Body of pancreas (tissue), 4 donors: ENCODE measurements around the gene RAI1.

Experiments
- POLR2A ChIP-seq, 3 donors: fragments of 450-650 bp; IDR thresholded peaks; one replicate each; pipeline ENCODE4 v1.6.1; 2016; ENCODE audit warnings: antibody characterized with exemption in 3 of 3, mild to moderate bottlenecking in 2 of 3
- TF ChIP-seq, protein P1 (sequence below), 7 experiments: fragments of 450-650 bp in 4 of 7; fragments of 200-600 bp in 3 of 7; sonication (generic) in 3 of 7; IDR thresholded peaks; one replicate each; pipeline ENCODE4 v1.5.1; 2016 to 2019; ENCODE audit warnings: antibody characterized with exemption in 7 of 7

DNA sequence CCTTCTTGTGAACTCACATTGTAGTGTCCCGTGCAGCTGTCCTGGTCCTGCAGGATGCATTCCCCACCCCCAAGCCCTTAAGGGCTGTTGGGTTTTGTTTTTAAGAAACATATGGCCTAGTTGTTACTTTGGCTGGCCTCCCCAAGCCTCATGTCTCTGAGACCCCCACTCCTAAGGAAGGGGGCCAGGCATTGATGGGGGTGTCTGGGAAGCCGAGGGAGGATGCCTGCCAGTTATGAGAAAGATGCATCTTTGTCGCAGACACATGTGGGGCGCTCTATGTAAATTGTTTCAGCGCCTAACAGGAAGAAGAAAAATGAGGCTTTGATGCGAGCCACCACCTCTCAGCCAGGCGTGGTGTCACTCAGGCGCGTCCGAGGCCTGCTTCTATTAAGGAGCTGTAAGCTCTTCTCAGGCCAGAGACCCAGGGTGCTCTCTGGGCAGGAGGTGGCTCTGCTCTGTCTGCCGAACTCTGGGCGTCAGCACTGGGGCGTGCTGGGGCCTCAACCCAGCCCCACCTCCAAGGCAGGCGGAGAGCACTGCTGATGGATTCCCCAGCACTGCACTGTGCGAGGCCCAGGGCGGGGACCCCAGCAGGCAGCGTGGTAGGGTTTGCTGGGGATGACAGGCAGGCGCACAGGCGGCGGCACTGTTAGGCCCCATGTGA is 85.0 kb downstream of the RAI1 start:
- TF ChIP-seq, protein P1, sequence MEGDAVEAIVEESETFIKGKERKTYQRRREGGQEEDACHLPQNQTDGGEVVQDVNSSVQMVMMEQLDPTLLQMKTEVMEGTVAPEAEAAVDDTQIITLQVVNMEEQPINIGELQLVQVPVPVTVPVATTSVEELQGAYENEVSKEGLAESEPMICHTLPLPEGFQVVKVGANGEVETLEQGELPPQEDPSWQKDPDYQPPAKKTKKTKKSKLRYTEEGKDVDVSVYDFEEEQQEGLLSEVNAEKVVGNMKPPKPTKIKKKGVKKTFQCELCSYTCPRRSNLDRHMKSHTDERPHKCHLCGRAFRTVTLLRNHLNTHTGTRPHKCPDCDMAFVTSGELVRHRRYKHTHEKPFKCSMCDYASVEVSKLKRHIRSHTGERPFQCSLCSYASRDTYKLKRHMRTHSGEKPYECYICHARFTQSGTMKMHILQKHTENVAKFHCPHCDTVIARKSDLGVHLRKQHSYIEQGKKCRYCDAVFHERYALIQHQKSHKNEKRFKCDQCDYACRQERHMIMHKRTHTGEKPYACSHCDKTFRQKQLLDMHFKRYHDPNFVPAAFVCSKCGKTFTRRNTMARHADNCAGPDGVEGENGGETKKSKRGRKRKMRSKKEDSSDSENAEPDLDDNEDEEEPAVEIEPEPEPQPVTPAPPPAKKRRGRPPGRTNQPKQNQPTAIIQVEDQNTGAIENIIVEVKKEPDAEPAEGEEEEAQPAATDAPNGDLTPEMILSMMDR (IDR thresholded peaks at IDR 0.05), result no peak
- no peak for TF ChIP-seq POLR2A (IDR thresholded peaks at IDR 0.05)
